HTERT RPE-1 (cell line): ENCODE data around the gene SUN5.

Source experiments
- in situ Hi-C: fragments of 300-500 bp; cut with MboI; formaldehyde crosslinking; loops from 4 replicates; pipeline ENCODE4 v1.14.3; 2020; ENCODE audit warnings: low sequenced_read_pairs

The SUN5 gene

DNA sequence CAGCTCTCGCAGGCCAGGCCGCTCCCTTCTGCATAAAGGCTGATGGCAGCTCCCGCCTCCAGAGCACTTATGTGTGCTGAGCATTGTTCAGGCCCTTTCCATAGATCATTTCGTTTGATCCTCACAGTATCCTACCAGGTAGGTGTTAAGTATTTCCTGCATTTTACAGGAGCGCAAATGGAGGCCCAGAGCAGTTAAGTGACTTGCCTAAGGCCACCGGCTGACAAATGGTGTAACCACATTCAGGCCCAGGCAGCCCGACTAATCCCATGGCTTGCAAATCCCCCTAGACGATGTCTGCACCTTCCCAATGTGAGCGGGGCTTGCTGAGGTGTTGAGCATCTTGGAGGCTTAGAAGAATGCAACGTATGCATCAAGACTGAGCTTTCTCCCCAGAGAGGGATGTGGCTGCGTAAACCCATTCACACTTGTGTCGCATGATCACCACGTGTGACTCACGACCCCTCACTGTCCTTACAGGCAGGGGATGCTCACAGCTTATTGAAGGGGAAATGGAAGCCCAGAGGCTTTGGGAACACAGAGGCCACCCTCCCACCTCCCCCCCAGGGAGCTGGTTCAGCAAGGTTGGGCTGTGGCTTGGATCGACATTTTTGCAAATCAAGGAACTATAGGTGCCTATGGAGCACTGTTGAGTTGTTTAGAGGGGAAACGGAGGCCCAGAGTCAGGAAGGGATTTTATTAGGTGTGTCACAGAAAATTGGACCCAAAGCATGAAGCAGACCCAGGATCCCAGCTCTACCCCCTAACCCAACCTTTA lies 10.3 kb upstream of the SUN5 start:
- in situ Hi-C loops, result no loop called here

DNA sequence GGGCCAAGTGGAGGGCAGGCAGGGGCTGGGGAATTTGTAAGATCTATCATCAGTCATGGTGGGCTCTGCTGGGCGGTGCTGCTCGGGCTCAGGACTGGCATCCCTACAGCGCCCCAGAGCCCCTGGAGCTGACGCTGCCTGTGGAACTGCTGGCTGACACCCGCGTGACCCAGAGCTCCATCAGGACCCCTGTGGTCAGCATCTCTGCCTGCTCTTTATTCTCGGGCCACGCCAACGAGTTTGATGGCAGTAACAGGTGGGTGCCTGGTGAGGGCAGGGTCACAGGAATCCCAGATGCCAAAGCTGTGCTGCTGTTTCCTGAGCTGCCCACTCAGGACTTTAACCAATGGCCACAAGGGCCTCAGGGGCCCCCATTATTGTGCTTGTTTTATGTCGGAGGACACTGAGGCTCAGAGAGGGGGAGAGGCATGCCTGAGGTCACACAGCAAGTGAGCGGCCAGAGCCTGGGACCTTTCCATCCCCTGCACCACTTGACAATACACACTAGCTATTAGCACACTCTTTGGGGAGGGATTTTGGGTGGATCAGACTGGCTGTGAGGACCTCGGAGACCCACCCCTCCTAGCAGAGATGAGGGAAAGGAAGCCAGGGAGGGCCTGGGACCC lies 9.6 kb upstream of the SUN5 start:
- in situ Hi-C loops, result no loop called here

DNA sequence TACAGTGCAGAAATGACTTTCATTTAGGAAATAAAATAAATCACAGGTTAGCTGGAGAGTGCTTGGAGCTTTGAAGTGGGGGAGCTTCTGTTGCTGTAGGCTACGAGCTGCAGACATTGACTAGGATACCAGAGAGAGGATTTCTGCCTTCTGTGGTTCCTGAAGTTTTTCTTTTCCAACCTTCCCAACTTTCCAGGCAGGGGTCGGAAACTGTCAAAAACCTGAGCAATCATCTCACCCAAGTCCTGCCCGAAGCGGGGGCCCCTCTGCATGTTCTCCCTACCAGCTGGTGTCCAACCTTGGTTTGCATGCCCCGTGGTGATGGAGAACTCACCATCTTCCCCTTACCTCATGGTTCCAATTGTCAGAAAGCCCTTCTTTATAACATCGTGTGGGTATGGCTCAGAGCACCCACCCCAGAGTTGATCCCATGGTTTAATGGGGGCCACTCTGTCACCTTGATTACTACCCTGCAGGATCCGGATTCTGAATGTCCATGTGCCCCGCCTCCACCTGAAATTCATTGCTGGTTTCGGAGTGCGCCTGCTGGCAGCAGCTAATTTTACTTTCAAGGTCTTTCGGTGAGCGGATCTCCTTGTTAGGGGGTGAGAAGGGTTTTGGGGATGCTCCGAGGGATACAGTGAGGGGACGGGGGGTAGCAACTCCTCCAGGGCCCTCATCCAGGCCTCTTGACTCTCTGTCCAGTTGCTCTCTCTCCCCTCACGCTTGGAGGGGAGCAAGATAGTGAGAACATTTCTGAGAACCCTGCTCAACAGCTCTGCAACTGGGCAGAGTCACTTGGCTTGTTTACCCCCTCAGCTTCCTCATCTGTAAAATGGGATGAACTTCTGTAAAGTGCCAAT lies 8.3 kb upstream of the SUN5 start:
- in situ Hi-C loops, result no loop called here

DNA sequence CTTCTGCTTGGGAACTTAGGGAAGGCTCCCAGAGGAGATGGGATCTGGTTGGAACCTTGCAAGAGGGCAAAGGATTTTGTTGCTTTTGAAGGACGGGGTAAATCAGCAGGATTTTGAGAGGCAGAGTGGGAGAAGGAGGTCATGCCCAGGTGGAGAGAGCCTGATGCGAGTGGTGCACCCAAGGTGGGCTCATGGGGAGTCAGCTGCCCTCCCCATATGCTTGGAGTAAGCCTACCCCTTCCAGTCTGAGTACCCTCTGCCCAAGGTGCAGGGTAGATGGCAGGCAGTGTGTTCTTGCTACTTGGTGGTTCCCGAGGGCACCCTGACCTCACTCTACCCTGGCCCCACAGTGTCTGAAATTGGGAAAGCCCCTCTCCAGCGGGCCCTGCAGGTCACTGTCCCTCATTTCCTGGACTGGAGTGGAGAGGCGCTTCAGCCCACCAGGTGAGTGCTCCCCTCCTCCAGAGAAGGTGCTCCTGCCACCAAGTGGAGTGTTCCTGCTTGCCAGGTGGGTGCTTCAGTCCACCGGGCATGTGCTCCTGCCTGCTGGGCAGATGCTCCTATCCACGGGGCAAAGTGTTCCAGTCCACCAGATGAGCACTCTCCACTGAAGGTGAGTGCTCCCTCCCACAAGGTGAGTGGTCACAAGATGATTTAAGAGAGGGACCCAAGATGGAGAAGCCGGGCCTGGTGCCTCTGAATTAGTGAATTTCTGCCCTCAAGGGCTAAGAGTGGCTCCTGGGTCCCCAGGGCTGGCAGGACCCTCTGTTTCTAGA lies 6.6 kb upstream of the SUN5 start:
- in situ Hi-C loops, result no loop called here

DNA sequence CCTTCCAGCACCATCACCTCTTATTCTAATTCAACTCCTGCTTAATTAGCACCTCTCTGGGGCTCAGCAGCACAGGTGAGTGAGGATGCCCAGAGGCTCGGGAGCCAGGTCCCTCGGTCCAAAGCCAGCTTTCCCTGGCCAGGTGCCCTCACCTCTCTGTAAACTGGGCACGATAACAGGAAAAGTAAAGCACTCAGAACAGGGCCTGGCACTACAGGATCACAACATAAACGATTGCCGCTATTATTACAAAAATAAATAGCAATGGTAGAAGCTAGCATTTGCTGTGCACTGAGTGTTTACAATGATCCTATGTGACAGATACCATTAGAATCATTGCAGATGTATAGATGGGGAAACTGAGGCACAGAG lies 5.9 kb upstream of the SUN5 start:
- in situ Hi-C loops, result no loop called here

DNA sequence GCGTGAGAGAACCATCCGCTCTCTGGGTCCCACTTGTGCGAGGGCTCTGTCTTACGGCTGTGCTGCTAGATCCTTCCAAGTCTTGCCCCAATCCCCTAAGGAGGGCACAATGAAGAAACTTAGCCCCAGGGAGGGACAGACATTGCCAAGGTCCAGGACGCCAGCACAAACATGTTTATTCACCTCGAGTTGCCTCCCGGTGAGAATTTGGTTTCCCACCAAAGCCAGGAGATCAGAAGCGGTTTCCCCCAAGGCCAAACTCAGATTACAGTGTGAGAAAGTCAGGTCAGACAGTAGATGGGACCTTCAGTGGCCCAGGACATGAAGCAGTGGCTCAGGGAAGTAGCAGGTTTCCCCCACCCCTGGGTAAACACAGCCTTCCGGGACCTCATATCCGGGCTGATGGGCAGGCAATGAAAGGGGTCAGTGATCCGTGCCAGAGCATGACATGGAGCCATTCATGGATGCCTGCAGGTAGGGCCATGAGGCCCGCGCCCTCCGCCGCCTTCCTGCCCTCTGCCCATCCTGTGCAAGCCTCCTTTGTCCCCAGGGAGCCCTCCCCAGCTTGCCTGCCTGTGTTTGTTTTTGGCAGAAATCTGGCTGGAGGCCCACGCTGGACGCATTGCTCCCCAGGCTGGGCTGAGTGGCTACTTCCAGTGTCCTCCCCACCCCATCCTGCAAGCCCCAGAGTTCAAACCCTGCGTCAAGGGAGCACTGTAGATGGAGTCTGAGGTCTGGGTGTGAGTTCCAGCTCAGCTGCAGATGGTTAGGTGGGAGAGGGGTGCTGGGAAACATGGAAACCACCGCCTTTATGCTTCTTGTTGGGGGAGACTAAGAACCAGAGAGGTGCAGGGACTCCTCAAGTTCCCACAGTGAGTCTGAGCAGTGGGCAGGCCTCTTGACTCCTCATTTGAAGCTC lies 5.2 kb upstream of the SUN5 start:
- in situ Hi-C loops, result no loop called here

DNA sequence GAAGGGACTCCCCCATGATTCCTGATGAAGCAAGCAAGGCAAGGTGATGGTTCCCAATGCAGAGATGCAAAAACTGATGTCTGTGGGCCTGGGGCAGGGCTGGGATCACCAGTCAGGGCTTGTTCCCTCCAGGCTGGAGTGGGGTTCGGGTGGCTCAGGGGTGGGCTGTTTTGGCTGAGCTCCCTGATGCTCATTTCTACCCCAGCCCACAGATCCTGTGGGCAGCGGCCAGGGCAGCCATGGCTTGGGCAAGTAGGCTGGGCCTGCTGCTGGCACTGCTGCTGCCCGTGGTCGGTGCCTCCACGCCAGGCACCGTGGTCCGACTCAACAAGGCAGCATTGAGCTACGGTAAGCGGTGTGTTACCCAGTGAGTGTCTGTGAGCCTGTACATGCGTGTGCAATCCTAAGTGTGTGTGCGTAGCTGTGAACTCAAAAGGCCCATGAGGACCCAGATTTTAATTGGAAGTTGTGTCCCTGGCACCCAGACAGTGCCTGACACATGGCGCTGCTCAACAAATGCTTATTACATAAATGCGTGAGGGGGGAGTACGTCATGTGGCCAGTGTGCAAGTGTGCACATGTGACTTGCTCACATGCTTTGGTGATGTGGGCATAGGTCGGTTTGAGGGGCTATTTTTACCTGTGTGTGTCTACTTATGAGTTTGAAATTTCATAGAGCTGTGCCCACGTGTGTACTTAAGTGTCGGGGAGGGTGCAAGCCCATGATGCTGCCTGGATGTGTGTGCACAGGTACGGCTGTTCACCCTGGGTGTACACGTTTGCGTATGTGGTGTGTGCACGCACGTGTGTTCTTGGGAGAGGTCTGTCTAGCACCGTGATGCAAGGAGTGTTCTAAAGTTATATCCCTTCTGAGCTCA lies 4.3 kb upstream of the SUN5 start:
- in situ Hi-C loops, result no loop called here

DNA sequence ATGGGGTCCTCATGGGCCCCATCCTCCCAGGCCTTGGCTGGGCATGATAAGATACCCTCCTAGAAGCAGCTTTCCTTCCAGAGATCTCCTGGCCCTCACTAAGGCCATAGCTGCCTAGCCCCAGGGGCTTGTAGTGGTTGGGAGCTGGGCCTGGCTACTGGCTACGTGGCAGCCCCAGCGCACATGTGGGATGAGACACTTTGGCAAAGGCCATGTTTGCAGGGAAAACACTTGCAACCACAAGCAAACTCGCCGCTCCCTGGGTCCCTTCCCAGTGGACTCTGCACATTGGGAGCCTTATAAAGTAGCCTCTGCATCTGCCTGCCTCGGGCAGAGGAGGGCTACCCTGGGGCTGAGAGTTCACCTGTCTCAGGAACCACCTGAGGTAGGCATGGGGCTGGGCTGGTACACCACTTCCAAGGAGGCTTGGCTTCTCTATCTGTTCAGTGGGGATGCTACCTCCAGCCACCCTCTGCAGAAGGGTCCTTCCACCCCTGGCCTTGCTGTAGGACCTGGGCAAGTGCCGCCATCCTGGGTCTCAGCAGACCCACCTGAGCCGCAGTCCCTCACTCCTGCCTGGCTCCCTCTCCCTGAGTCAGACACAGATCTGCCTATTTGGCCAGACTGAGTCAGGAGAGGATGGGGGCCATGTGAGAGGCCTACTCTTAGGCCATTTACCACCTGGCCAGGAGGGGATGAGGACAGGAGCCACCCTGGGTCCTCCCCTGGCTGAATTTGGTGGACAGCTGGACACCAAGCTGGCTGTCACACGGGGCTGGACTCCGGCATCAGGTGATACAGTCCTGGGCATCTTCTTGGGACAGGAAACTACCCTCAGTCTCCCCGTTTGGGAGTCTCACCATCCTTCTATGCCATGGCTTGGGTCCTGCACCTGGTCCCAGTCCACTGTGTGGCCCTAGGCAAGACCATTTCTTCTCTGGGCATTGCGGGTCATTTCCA lies 3.4 kb upstream of the SUN5 start, which contains the start of gene BPIFB2:
TSS of gene BPIFB2 (plus strand) at position 329 of the 960 bp plus-strand sequence. CDS start 871 bp downstream, outside the sequence.
- in situ Hi-C loops, result no loop called here

DNA sequence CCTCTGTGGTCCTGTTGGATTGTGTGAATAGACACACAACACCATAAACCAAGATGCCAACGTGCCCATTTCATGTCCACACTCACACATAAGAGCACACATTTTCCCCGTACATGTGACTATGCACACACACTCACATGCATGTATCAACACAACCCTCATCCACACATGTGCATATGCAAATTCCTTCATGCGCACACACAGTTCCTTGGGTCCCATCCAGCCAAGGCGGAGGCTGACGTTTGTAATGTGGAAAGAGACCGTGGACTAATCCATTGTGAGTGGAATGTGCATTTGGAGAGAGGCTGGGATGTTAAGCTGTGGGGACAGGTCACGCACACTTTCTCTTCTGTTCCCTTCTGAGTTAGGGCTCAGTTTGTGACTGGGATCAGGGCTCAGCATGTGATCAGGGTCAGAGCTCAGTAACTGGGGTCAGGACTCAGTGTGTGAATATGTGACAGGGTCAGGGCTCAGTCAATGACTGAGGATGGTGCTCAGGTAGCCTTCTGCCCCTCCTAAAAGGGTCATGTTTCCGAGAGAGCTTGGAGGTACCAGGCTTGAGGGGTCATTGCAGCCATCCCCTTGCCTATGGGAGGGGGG lies 2.6 kb upstream of the SUN5 start:
- in situ Hi-C loops, result no loop called here

DNA sequence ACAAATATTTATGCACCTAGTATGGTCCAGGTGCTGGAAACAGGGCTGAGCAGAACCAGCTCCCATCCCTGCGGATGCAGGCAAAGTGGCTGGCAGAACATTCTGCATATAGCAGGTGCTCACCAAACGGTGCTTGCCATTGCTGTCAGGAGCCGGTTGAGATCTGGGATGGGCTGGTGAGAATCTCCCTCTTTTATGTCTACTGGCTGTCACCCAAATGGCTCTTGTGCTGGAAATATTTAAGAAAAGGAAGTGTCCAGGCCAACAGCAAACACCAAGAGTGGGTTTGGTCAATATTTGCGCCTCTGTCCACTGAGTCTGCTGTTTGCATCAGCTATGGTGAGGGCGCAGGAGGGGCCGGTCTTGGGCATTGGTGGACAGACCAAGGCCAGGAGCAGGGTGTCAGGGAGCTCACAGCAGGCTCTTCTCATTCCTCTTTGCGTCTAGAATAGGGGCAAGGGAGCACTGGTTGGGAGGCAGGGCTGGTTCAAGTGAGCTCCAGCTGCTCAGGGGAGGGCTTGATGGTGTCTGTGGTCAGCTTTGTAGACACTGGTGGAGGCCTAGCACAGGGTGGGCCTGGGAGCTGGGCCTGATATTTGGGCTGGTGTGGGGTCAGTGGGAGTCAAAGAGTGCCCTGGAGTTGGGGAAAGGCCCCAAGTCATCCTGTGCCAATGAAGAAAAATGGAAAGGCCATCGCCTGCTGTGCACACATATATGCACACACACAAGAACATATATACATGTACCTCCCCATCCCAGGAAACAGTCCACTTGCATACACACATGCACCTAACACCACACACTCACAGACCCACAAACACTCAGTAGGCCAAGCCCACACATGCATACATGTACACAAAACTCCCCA lies 1.9 kb upstream of the SUN5 start:
- in situ Hi-C loops, result no loop called here

DNA sequence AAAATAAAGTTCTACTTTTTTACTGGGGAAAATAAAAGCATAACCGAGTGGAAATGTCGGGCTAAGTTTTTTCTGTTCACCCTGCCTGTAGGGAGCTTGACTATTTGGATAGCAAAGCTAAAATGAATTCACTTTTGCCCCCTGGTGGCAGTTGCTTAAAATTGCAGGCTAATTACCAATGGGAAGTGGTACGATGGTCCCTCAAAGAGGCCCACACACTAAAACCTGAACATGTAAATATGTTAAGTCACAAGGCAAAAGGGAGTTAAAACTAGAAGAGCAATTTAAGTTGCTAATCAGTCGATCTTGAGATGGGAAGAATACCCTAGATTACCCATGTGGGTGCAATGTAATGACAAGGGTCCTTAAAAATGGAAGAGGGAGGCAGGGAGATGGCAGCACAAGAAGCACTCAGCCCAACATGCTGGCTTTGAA lies 916 bp upstream of the SUN5 start:
- in situ Hi-C loops, result no loop called here

DNA sequence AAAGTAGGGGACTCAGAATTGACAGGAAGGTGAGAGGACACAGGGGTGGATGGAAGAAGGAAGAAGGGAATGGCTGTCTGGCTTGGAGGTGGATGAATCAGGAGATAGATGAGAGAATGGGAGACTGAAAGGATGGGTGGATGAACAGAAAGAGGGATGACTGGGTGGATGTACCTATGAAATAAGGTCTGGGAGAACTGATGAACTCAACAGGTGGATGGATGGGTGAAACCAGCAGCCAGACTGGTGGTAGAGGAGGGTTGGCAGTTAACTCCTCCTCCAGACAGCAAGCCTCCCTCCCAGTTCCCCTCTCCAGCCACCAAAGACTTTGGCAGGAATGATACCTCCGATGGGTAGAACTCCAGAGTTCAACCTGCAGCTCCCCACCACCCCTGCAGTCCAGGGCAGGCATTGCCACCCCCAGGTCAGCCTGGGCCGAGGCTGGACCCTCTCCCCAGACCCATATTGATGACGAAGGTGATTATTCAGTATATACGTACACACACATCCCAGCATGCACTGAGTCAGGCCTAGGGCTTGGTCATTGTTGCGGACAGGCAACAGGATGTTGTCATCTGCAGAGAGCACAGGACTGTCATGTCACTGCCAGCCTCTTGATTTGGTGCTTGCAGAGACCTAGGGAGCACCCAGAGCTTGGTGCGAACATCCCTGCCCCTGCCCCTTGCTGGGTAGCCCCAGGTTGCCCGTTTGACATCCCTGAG lies 2.0 kb downstream of the SUN5 start:
- in situ Hi-C loops, result no loop called here

DNA sequence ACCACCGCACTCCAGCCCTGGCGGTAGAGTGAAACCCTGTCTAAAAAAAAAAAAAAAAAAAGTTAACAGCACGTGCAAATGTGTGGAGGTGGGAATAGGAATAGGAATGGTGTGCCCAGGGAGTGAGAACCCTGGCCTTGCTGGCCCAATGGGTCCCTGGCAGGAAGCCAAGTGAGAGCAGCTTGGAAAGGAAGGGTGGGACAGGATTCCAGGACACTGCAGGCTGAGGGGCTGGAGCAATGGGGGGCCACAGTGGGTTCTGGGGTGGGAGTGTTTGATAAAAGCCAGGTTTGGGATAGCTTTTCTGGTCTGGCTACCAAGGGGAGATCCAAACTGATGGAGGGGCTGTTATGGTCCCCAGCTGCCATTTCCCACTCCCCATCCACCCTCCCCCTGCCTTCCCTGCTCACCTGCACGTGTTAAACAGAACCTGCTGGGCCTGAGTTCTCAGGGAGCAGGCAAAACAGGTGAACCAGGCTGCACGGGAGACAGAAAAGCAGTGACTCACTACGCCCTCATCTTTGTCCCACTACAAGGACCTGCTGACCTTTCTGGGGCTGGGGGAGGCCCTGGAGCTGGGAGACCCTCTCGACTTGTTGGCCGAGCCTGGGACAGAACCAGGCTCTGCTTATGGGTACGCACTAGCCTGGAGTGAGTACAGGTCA lies 3.3 kb downstream of the SUN5 start:
- in situ Hi-C loops, result no loop called here

DNA sequence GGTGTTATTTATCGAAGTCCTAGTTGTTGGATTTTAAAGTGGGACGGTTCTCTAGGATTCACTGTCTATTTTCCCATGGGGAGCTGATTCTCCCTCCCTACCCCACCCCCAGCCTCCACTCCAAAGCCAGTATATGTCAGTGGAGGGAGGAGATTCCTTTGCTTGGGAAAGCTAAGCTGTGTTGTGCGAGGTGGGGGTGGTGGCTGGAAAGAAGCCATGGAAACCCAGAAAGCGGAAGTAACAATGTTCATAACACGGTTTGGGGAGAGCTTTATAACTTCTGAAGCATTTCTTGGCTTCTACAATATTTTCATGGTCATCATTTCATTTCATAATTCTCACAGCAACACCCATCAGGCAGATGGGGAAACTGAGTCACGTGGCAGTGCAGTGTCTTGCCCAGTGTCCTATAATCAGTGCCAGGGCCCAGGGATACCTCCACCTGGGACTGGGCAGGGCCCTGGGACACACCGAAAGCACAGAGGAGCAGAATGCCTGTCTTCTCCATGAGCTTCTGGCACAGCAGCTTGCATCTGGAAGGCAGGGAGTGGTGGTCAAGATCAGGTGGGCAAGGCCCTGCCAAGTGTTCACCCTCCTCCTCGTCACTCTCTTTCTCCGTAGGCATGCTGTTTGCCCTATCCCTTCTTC lies 4.5 kb downstream of the SUN5 start:
- in situ Hi-C loops, result no loop called here

DNA sequence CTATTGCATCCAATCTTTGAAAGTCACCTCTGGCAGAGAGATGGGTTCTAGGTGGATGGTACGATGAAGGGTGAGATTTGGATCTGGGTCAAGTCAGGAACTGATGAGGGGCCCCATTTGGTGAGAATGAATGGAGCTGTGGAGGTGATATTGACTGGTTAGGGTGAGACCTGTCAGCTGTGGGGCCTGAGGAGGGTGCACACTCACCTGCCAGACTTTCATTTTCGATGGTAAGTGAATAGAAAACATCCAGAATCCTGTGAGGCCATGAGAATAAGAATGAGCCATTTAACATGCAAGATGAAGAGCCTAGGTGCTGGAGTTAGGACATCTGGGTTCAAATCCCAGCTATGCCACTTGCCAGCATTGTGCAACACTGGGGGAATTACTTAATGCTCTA lies 6.8 kb downstream of the SUN5 start:
- in situ Hi-C loops, result no loop called here
